WTC11 (cell line): ENCODE data around the gene DTNBP1. TPM values are rescaled to one million over a fixed set of nuclear protein-coding genes. Genes with fewer than 3 reads are reported as not detected.

Source experiments
- ATAC-seq: fragments of 200-7000 bp; cut with Tn5 transposase; 2 replicates; pipeline ENCODE4 v1.10.0; 2021; ENCODE audit warnings: mild to moderate bottlenecking, moderate library complexity
- CTCF ChIA-PET: fragments of 300-600 bp; sonication (Branson Sonifier 250); formaldehyde crosslinking; loops from one replicate; lab custom pipeline; 2021; ENCODE audit warnings: antibody characterized with exemption; lab: Charles Lee
- POLR2A ChIA-PET: fragments of 350-600 bp; sonication (Branson Sonifier 250); formaldehyde crosslinking; loops from one replicate; lab custom pipeline; 2021; ENCODE audit warnings: antibody characterized with exemption; lab: Charles Lee
- DNase-seq: peaks from one replicate; pipeline ENCODE4 v3.0.0; 2021; ENCODE audit warnings: low spot score
- H3K27ac Mint-ChIP-seq: 2 replicates; pipeline ENCODE4 v1.8.0; 2021; ENCODE audit warnings: mixed read lengths
- H3K27me3 Mint-ChIP-seq: 2 replicates; pipeline ENCODE4 v1.8.0; 2021; ENCODE audit warnings: low read depth, mild to moderate bottlenecking, moderate library complexity, mixed read lengths
- H3K36me3 Mint-ChIP-seq: 2 replicates; pipeline ENCODE4 v1.8.0; 2021; ENCODE audit warnings: mixed read lengths
- H3K4me1 Mint-ChIP-seq: 2 replicates; pipeline ENCODE4 v1.8.0; 2022; ENCODE audit warnings: mixed read lengths
- H3K4me3 Mint-ChIP-seq: 2 replicates; pipeline ENCODE4 v1.8.0; 2021; ENCODE audit warnings: mild to moderate bottlenecking, moderate library complexity, mixed read lengths
- H3K9me3 Mint-ChIP-seq: 2 replicates; pipeline ENCODE4 v1.8.0; 2021; ENCODE audit warnings: mixed read lengths
- CREM ChIP-seq: sonication (generic); formaldehyde crosslinking; IDR thresholded peaks from 2 replicates; pipeline ENCODE4 v1.8.1; 2022; ENCODE audit warnings: mild to moderate bottlenecking, missing genetic modification reagents, moderate library complexity
- ESRRA ChIP-seq: sonication (generic); formaldehyde crosslinking; IDR thresholded peaks from 2 replicates; pipeline ENCODE4 v1.8.1; 2022; ENCODE audit warnings: mild to moderate bottlenecking, missing genetic modification reagents, borderline replicate concordance
- FOXJ3 ChIP-seq: sonication (generic); formaldehyde crosslinking; IDR thresholded peaks from 2 replicates; pipeline ENCODE4 v1.9.0; 2021; ENCODE audit warnings: missing genetic modification reagents, mild to moderate bottlenecking, borderline replicate concordance
- KAT7 ChIP-seq: sonication (generic); formaldehyde crosslinking; IDR thresholded peaks from 2 replicates; pipeline ENCODE4 v1.8.1; 2023; ENCODE audit warnings: missing genetic modification reagents, mild to moderate bottlenecking, borderline replicate concordance
- NFATC4 ChIP-seq: fragments of 250-450 bp; sonication (Bioruptor Pico); IDR thresholded peaks from 2 replicates; pipeline ENCODE4 v1.9.0; 2021; ENCODE audit warnings: mild to moderate bottlenecking
- RELA ChIP-seq: sonication (generic); formaldehyde crosslinking; IDR thresholded peaks from 2 replicates; pipeline ENCODE4 v1.8.1; 2022; ENCODE audit warnings: missing genetic modification reagents, mild to moderate bottlenecking, borderline replicate concordance
- SMAD4 ChIP-seq: sonication (generic); formaldehyde crosslinking; IDR thresholded peaks from 2 replicates; pipeline ENCODE4 v1.8.0; 2022; ENCODE audit warnings: mild to moderate bottlenecking, missing genetic modification reagents
- ZBTB21 ChIP-seq: sonication (generic); formaldehyde crosslinking; IDR thresholded peaks from 2 replicates; pipeline ENCODE4 v1.8.1; 2023; ENCODE audit warnings: mild to moderate bottlenecking, missing genetic modification reagents, borderline replicate concordance
- ZNF263 ChIP-seq: sonication (generic); formaldehyde crosslinking; IDR thresholded peaks from 2 replicates; pipeline ENCODE4 v1.8.1; 2022; ENCODE audit warnings: low read depth, mild to moderate bottlenecking, moderate library complexity, missing genetic modification reagents
- ZNF317 ChIP-seq: sonication (generic); formaldehyde crosslinking; IDR thresholded peaks from 2 replicates; pipeline ENCODE4 v1.8.1; 2023; ENCODE audit warnings: low read depth, mild to moderate bottlenecking, moderate library complexity, missing genetic modification reagents, borderline replicate concordance
- total RNA-seq: library from RNA; stranded (reverse); gene quantifications from 3 replicates; pipeline ENCODE4 v1.2.3, GENCODE V29; 2021
- TF ChIP-seq, protein P1 (sequence below): sonication (generic); formaldehyde crosslinking; IDR thresholded peaks from 2 replicates; pipeline ENCODE4 v1.8.1; 2023; ENCODE audit warnings: mild to moderate bottlenecking, missing genetic modification reagents, moderate library complexity
- TF ChIP-seq, protein P2 (sequence below): sonication (generic); formaldehyde crosslinking; IDR thresholded peaks from 2 replicates; pipeline ENCODE4 v1.8.1; 2023; ENCODE audit warnings: mild to moderate bottlenecking, moderate library complexity, missing genetic modification reagents
- TF ChIP-seq, protein P3 (sequence below): sonication (generic); formaldehyde crosslinking; conservative IDR thresholded peaks from 2 replicates; pipeline ENCODE4 v1.8.1; 2022; ENCODE audit warnings: mild to moderate bottlenecking, missing genetic modification reagents
- TF ChIP-seq, protein P4 (sequence below): sonication (generic); formaldehyde crosslinking; IDR thresholded peaks from 2 replicates; pipeline ENCODE4 v1.8.0; 2022; ENCODE audit warnings: mild to moderate bottlenecking, missing genetic modification reagents
- TF ChIP-seq, protein P5 (sequence below): fragments of 250-450 bp; sonication (Bioruptor Pico); IDR thresholded peaks from 2 replicates; pipeline ENCODE4 v1.9.0; 2021; ENCODE audit warnings: mild to moderate bottlenecking
- TF ChIP-seq, protein P6 (sequence below): sonication (generic); formaldehyde crosslinking; IDR thresholded peaks from 2 replicates; pipeline ENCODE4 v1.8.0; 2022; ENCODE audit warnings: mild to moderate bottlenecking, missing genetic modification reagents
- TF ChIP-seq, protein P7 (sequence below): sonication (generic); formaldehyde crosslinking; IDR thresholded peaks from 2 replicates; pipeline ENCODE4 v1.8.1; 2023; ENCODE audit warnings: mild to moderate bottlenecking, missing genetic modification reagents, moderate library complexity
- TF ChIP-seq, protein P8 (sequence below): sonication (generic); formaldehyde crosslinking; IDR thresholded peaks from 2 replicates; pipeline ENCODE4 v1.8.0; 2023; ENCODE audit warnings: missing genetic modification reagents, mild to moderate bottlenecking, borderline replicate concordance
- TF ChIP-seq, protein P9 (sequence below): sonication (generic); formaldehyde crosslinking; IDR thresholded peaks from 2 replicates; pipeline ENCODE4 v1.8.1; 2022; ENCODE audit warnings: mild to moderate bottlenecking, missing genetic modification reagents, moderate library complexity, borderline replicate concordance
- TF ChIP-seq, protein P10 (sequence below): sonication (generic); formaldehyde crosslinking; IDR thresholded peaks from 2 replicates; pipeline ENCODE4 v1.8.0; 2023; ENCODE audit warnings: mild to moderate bottlenecking, missing genetic modification reagents

DTNBP1 gene
- total RNA-seq, 1 experiment from 2014 or later = 15.1 TPM

DNA sequence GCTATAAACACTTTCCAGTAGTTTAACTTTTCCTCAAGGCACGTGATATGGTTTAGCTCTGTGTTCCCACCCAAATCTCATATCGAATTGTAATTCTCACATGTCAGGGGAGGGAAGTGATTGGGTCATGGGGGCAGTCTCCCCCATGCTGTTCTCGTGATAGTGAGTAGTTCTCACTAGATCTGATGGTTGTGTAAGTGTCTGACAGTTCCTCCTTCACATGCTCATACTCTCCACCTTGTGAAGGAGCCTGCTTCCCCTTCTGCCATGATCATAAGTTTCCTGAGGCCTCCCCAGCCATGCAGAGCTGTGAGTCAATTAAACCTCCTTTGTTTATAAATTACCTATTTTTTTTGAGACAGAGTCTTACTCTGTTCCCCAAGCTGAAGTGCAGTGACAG, 127.9 kb downstream of the DTNBP1 start (continued):
- no peak for TF ChIP-seq CREM (CRISPR knock-in tag)
- TF ChIP-seq, protein P1, sequence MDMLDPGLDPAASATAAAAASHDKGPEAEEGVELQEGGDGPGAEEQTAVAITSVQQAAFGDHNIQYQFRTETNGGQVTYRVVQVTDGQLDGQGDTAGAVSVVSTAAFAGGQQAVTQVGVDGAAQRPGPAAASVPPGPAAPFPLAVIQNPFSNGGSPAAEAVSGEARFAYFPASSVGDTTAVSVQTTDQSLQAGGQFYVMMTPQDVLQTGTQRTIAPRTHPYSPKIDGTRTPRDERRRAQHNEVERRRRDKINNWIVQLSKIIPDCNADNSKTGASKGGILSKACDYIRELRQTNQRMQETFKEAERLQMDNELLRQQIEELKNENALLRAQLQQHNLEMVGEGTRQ = no peak
- TF ChIP-seq ZBTB21 (CRISPR knock-in tag) = no peak
- TF ChIP-seq, protein P2, sequence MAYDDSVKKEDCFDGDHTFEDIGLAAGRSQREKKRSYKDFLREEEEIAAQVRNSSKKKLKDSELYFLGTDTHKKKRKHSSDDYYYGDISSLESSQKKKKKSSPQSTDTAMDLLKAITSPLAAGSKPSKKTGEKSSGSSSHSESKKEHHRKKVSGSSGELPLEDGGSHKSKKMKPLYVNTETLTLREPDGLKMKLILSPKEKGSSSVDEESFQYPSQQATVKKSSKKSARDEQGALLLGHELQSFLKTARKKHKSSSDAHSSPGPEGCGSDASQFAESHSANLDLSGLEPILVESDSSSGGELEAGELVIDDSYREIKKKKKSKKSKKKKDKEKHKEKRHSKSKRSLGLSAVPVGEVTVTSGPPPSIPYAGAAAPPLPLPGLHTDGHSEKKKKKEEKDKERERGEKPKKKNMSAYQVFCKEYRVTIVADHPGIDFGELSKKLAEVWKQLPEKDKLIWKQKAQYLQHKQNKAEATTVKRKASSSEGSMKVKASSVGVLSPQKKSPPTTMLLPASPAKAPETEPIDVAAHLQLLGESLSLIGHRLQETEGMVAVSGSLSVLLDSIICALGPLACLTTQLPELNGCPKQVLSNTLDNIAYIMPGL (CRISPR knock-in tag) = no peak
- TF ChIP-seq, protein P3, sequence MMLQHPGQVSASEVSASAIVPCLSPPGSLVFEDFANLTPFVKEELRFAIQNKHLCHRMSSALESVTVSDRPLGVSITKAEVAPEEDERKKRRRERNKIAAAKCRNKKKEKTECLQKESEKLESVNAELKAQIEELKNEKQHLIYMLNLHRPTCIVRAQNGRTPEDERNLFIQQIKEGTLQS (CRISPR knock-in tag) = no peak
- TF ChIP-seq, protein P4, sequence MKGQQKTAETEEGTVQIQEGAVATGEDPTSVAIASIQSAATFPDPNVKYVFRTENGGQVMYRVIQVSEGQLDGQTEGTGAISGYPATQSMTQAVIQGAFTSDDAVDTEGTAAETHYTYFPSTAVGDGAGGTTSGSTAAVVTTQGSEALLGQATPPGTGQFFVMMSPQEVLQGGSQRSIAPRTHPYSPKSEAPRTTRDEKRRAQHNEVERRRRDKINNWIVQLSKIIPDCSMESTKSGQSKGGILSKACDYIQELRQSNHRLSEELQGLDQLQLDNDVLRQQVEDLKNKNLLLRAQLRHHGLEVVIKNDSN (CRISPR knock-in tag) = no peak

DNA sequence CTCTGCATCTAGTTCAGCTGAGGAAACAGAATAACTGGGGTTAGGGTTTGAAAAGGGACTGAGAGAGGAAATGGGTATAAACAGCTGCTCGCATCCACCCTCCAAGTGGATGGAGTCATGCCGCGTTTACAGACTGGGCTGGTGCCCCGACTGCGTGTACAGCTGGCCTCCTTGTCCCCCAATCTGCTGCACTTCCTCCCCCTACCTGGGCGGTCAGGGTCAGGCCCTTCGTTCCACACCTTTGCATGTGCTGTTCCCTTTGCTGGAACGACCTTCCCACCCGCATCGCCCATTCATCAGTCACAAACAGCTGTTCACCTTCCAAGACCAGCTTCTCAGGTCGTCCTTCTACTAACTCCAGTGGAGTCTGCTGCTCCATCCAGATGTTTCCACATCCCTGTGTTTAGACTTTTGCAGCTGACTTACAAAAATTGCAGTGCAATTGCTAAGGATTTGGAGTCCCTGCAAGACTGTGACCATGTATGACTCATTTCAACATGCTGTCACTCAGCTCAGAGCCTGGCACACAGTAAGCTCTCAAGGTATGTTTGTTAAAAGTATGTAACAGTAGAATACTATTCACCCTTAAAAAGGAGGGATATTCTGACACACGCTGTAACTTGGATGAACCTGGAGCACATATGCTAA, 129.3 kb downstream of the DTNBP1 start:
- CTCF ChIA-PET = no interaction called here
- H3K9me3 Mint-ChIP-seq = peaks cover 19% of the 10 kb centered on the region
- peaks cover 31% of the 10 kb centered on the region for H3K36me3 Mint-ChIP-seq
- DNase-seq (no peak), ATAC-seq (no peak)
- no peaks in the 10 kb centered on the region for H3K27me3 Mint-ChIP-seq
- POLR2A ChIA-PET = no interaction called here
- no peak overlapping the region for H3K27ac Mint-ChIP-seq
- no peak overlapping the region for H3K4me3 Mint-ChIP-seq
- H3K4me1 Mint-ChIP-seq = no peaks in the 10 kb centered on the region
- TF ChIP-seq, protein P5, sequence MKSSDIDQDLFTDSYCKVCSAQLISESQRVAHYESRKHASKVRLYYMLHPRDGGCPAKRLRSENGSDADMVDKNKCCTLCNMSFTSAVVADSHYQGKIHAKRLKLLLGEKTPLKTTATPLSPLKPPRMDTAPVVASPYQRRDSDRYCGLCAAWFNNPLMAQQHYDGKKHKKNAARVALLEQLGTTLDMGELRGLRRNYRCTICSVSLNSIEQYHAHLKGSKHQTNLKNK (CRISPR knock-in tag) = no peak
- TF ChIP-seq KAT7 (CRISPR knock-in tag) = no peak
- no peak for TF ChIP-seq ZNF317 (CRISPR knock-in tag)
- TF ChIP-seq FOXJ3 (CRISPR knock-in tag) = no peak
- TF ChIP-seq, protein P6, sequence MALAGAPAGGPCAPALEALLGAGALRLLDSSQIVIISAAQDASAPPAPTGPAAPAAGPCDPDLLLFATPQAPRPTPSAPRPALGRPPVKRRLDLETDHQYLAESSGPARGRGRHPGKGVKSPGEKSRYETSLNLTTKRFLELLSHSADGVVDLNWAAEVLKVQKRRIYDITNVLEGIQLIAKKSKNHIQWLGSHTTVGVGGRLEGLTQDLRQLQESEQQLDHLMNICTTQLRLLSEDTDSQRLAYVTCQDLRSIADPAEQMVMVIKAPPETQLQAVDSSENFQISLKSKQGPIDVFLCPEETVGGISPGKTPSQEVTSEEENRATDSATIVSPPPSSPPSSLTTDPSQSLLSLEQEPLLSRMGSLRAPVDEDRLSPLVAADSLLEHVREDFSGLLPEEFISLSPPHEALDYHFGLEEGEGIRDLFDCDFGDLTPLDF = no peak
- TF ChIP-seq SMAD4 (CRISPR knock-in tag) = no peak
- no peak for TF ChIP-seq RELA
- TF ChIP-seq, protein P7, sequence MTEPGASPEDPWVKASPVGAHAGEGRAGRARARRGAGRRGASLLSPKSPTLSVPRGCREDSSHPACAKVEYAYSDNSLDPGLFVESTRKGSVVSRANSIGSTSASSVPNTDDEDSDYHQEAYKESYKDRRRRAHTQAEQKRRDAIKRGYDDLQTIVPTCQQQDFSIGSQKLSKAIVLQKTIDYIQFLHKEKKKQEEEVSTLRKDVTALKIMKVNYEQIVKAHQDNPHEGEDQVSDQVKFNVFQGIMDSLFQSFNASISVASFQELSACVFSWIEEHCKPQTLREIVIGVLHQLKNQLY (CRISPR knock-in tag) = no peak
- no peak for TF ChIP-seq ZNF263
- no peak for TF ChIP-seq ESRRA
- TF ChIP-seq, protein P8, sequence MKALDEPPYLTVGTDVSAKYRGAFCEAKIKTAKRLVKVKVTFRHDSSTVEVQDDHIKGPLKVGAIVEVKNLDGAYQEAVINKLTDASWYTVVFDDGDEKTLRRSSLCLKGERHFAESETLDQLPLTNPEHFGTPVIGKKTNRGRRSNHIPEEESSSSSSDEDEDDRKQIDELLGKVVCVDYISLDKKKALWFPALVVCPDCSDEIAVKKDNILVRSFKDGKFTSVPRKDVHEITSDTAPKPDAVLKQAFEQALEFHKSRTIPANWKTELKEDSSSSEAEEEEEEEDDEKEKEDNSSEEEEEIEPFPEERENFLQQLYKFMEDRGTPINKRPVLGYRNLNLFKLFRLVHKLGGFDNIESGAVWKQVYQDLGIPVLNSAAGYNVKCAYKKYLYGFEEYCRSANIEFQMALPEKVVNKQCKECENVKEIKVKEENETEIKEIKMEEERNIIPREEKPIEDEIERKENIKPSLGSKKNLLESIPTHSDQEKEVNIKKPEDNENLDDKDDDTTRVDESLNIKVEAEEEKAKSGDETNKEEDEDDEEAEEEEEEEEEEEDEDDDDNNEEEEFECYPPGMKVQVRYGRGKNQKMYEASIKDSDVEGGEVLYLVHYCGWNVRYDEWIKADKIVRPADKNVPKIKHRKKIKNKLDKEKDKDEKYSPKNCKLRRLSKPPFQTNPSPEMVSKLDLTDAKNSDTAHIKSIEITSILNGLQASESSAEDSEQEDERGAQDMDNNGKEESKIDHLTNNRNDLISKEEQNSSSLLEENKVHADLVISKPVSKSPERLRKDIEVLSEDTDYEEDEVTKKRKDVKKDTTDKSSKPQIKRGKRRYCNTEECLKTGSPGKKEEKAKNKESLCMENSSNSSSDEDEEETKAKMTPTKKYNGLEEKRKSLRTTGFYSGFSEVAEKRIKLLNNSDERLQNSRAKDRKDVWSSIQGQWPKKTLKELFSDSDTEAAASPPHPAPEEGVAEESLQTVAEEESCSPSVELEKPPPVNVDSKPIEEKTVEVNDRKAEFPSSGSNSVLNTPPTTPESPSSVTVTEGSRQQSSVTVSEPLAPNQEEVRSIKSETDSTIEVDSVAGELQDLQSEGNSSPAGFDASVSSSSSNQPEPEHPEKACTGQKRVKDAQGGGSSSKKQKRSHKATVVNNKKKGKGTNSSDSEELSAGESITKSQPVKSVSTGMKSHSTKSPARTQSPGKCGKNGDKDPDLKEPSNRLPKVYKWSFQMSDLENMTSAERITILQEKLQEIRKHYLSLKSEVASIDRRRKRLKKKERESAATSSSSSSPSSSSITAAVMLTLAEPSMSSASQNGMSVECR (CRISPR knock-in tag) = no peak
- TF ChIP-seq, protein P9, sequence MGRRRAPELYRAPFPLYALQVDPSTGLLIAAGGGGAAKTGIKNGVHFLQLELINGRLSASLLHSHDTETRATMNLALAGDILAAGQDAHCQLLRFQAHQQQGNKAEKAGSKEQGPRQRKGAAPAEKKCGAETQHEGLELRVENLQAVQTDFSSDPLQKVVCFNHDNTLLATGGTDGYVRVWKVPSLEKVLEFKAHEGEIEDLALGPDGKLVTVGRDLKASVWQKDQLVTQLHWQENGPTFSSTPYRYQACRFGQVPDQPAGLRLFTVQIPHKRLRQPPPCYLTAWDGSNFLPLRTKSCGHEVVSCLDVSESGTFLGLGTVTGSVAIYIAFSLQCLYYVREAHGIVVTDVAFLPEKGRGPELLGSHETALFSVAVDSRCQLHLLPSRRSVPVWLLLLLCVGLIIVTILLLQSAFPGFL (CRISPR knock-in tag) = no peak
- no peak for TF ChIP-seq NFATC4 (CRISPR knock-in tag)
- TF ChIP-seq, protein P10, sequence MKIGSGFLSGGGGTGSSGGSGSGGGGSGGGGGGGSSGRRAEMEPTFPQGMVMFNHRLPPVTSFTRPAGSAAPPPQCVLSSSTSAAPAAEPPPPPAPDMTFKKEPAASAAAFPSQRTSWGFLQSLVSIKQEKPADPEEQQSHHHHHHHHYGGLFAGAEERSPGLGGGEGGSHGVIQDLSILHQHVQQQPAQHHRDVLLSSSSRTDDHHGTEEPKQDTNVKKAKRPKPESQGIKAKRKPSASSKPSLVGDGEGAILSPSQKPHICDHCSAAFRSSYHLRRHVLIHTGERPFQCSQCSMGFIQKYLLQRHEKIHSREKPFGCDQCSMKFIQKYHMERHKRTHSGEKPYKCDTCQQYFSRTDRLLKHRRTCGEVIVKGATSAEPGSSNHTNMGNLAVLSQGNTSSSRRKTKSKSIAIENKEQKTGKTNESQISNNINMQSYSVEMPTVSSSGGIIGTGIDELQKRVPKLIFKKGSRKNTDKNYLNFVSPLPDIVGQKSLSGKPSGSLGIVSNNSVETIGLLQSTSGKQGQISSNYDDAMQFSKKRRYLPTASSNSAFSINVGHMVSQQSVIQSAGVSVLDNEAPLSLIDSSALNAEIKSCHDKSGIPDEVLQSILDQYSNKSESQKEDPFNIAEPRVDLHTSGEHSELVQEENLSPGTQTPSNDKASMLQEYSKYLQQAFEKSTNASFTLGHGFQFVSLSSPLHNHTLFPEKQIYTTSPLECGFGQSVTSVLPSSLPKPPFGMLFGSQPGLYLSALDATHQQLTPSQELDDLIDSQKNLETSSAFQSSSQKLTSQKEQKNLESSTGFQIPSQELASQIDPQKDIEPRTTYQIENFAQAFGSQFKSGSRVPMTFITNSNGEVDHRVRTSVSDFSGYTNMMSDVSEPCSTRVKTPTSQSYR (CRISPR knock-in tag) = no peak
